ENCODE data around the gene CMSS1.

CMSS1 gene

GRCh38 chr3:99920481-99921376, 103.1 kb downstream of the CMSS1 start (continued):
- TF ChIP-seq ZNF140 (tag by site-specific recombination; IDR thresholded peaks at IDR 0.05): no peak
- no peak for TF ChIP-seq ZNF792 (tag by site-specific recombination; IDR thresholded peaks at IDR 0.05)
- TF ChIP-seq ZNF623 (tag by site-specific recombination; IDR thresholded peaks at IDR 0.05): no peak
- TF ChIP-seq ZNF114 (tag by site-specific recombination; IDR thresholded peaks at IDR 0.05): no peak
- TF ChIP-seq PRDM6 (tag by site-specific recombination; IDR thresholded peaks at IDR 0.05): peak; percentile 81
- TF ChIP-seq ZNF692 (tag by site-specific recombination; IDR thresholded peaks at IDR 0.05): peak; percentile 17; the same call in 1 of the 2 replicates
- peak; percentile 22; the same call in 1 of the 2 replicates for TF ChIP-seq GLIS1 (tag by site-specific recombination; IDR thresholded peaks at IDR 0.05)
- no peak for TF ChIP-seq KLF17 (tag by site-specific recombination; IDR thresholded peaks at IDR 0.05)
- TF ChIP-seq ZNF10 (tag by site-specific recombination; IDR thresholded peaks at IDR 0.05): no peak
- no peak for TF ChIP-seq ZNF211 (tag by site-specific recombination; IDR thresholded peaks at IDR 0.05; ENCODE audit: low read depth)
- TF ChIP-seq ZNF548 (tag by site-specific recombination; IDR thresholded peaks at IDR 0.05): no peak
- TF ChIP-seq ZNF560 (tag by site-specific recombination; IDR thresholded peaks at IDR 0.05; ENCODE audit: borderline replicate concordance): no peak
- no peak for TF ChIP-seq ZNF138 (tag by site-specific recombination; IDR thresholded peaks at IDR 0.05; ENCODE audit: borderline replicate concordance)
- peak; percentile 64 for TF ChIP-seq ZBTB21 (tag by site-specific recombination; IDR thresholded peaks at IDR 0.05)
- no peak for TF ChIP-seq ZNF624 (tag by site-specific recombination; IDR thresholded peaks at IDR 0.05)
- TF ChIP-seq REPIN1 (tag by site-specific recombination; IDR thresholded peaks at IDR 0.05; ENCODE audit: low read depth): no peak
- peak; percentile 34; the same call in 1 of the 2 replicates for TF ChIP-seq HIC1 (tag by site-specific recombination; IDR thresholded peaks at IDR 0.05)
- no peak for TF ChIP-seq ZNF350 (tag by site-specific recombination; IDR thresholded peaks at IDR 0.05)
- TF ChIP-seq IKZF3 (tag by site-specific recombination; IDR thresholded peaks at IDR 0.05): peak; percentile 51
- TF ChIP-seq ZNF571 (tag by site-specific recombination; IDR thresholded peaks at IDR 0.05): no peak
- no peak for TF ChIP-seq KLF1 (tag by site-specific recombination; IDR thresholded peaks at IDR 0.05)
- TF ChIP-seq KLF16 (tag by site-specific recombination; IDR thresholded peaks at IDR 0.05): no peak
- TF ChIP-seq ZNF704 (tag by site-specific recombination; IDR thresholded peaks at IDR 0.05): no peak
- TF ChIP-seq ZNF248 (tag by site-specific recombination; IDR thresholded peaks at IDR 0.05): no peak
- TF ChIP-seq ZNF830 (tag by site-specific recombination; IDR thresholded peaks at IDR 0.05; ENCODE audit: low read depth): no peak
- no peak for TF ChIP-seq ZNF449 (tag by site-specific recombination; IDR thresholded peaks at IDR 0.05)
- TF ChIP-seq ZSCAN5A (tag by site-specific recombination; IDR thresholded peaks at IDR 0.05): no peak
